Activated CD4-positive, alpha-beta memory T cell treated with anti-CD3 and anti-CD28 coated beads, Interleukin-2, amount 10 ng/mL, durations not matched to agents 7 days and 5 days (primary cell): ENCODE data around the gene ABCC5. TPM values are rescaled to one million over a fixed set of nuclear protein-coding genes. Genes with fewer than 3 reads are reported as not detected.

ENCODE experiments used
- total RNA-seq, 2 experiments: library from RNA; stranded (reverse); gene quantifications; one replicate each; pipeline ENCODE4 v1.2.3, GENCODE V29; 2021

The ABCC5 gene
- total RNA-seq, 2 experiments from 2014 or later: 24.1 to 25.3 TPM

Other genes with a start within 250 kb of the ABCC5 start
- gene MAP6D1, start 192.3 kb downstream of the ABCC5 start, total RNA-seq: under 1 TPM in 1 of 2 experiments, not detected in 1; 0.55 TPM
- gene PARL, start 133.0 kb downstream of the ABCC5 start, total RNA-seq: 10 to 100 TPM; 47.6 to 49.0 TPM
- gene HTR3D, start 13.9 kb upstream of the ABCC5 start, total RNA-seq: not detected
- gene HTR3C, start 35.2 kb upstream of the ABCC5 start, total RNA-seq: not detected
- gene HTR3E, start 79.2 kb upstream of the ABCC5 start, total RNA-seq: not detected
- 10 to 100 TPM; 45.9 to 47.8 TPM for gene EIF2B5, start 117.5 kb upstream of the ABCC5 start, total RNA-seq
- 10 to 100 TPM; 33.2 to 40.7 TPM for gene DVL3, start 137.5 kb upstream of the ABCC5 start, total RNA-seq
- 100 to 1,000 TPM; 206 to 218 TPM for gene AP2M1, start 157.0 kb upstream of the ABCC5 start, total RNA-seq
- 10 to 100 TPM; 53.7 to 60.1 TPM for gene ABCF3, start 168.3 kb upstream of the ABCC5 start, total RNA-seq
- not detected for gene VWA5B2, start 211.7 kb upstream of the ABCC5 start, total RNA-seq
- gene ALG3, start 231.1 kb upstream of the ABCC5 start, total RNA-seq: 10 to 100 TPM; 33.3 to 35.3 TPM
- 1 to 10 TPM; 3.1 to 3.8 TPM for gene EEF1AKMT4, start 231.8 kb upstream of the ABCC5 start, total RNA-seq
- under 1 TPM in 1 of 2 experiments, not detected in 1; 0.23 TPM for gene CAMK2N2, start 243.7 kb upstream of the ABCC5 start, total RNA-seq